Liver (tissue), 9 donors: ENCODE results near the gene VGLL3. TPM values are rescaled to one million over a fixed set of nuclear protein-coding genes. Genes with fewer than 3 reads are reported as not detected.

ENCODE experiments used
- DNase-seq: peaks from one replicate; pipeline ENCODE4 v3.0.0-alpha.2; 2017; ENCODE audit warnings: low spot score
- H3K27ac ChIP-seq, 2 donors: one replicate each; pipeline ENCODE4 v1.7.0; 2013; ENCODE audit warnings: inconsistent platforms in 2 of 2, low read length in 2 of 2, control low read depth in 1 of 2, low read depth in 1 of 2, mild to moderate bottlenecking in 1 of 2
- H3K27me3 ChIP-seq, 4 donors: one replicate each; pipeline versions ENCODE4 v1.6.1 to v1.7.0; 2013; ENCODE audit warnings: low read length in 3 of 4, inconsistent platforms in 1 of 4, mild to moderate bottlenecking in 1 of 4, moderate library complexity in 1 of 4; ENCODE audit not compliant: control insufficient read depth in 4 of 4, insufficient read depth in 4 of 4
- H3K36me3 ChIP-seq, 4 donors: one replicate each; pipeline versions ENCODE4 v1.6.1 to v1.7.0; 2013; ENCODE audit warnings: low read length in 3 of 4, mild to moderate bottlenecking in 3 of 4, low read depth in 1 of 4, moderate library complexity in 1 of 4; ENCODE audit not compliant: control insufficient read depth in 4 of 4, insufficient read depth in 3 of 4
- H3K4me1 ChIP-seq, 4 donors: one replicate each; pipeline versions ENCODE4 v1.6.1 to v1.7.0; 2013; ENCODE audit warnings: low read length in 3 of 4, mild to moderate bottlenecking in 3 of 4, moderate library complexity in 1 of 4; ENCODE audit not compliant: control insufficient read depth in 4 of 4, insufficient read depth in 4 of 4
- H3K4me3 ChIP-seq, 3 donors: one replicate each; pipeline versions ENCODE4 v1.6.1 to v1.7.0; 2013; ENCODE audit warnings: low read length in 3 of 3, control low read depth in 1 of 3, low read depth in 1 of 3, mild to moderate bottlenecking in 1 of 3
- H3K9ac ChIP-seq, 2 donors: one replicate each; pipeline ENCODE4 v1.7.0; 2013; ENCODE audit warnings: low read length in 2 of 2, mild to moderate bottlenecking in 2 of 2, moderate library complexity in 2 of 2, control low read depth in 1 of 2, low read depth in 1 of 2
- H3K9me3 ChIP-seq, 4 donors: one replicate each; pipeline versions ENCODE4 v1.6.1 to v1.7.0; 2013; ENCODE audit warnings: low read length in 3 of 4; ENCODE audit not compliant: control insufficient read depth in 4 of 4
- ATF3 ChIP-seq: IDR thresholded peaks from 2 replicates; pipeline ENCODE4 v1.6.1; 2016; ENCODE audit warnings: antibody characterized with exemption
- CTCF ChIP-seq: fragments of 150-350 bp; IDR thresholded peaks from 2 replicates; pipeline ENCODE4 v1.5.1; 2017; ENCODE audit warnings: improper control_type of control experiment, low read depth, low read length; ENCODE audit not compliant: missing input control
- FOXA1 ChIP-seq: IDR thresholded peaks from 2 replicates; pipeline ENCODE4 v1.6.1; 2016; ENCODE audit warnings: antibody characterized with exemption
- FOXA2 ChIP-seq: IDR thresholded peaks from 2 replicates; pipeline ENCODE4 v1.6.1; 2016; ENCODE audit warnings: antibody characterized with exemption
- GABPA ChIP-seq, 2 donors: IDR thresholded peaks in 1 of 2; conservative IDR thresholded peaks in 1 of 2; 2 replicates each; pipeline ENCODE4 v1.6.1; 2016; ENCODE audit warnings: antibody characterized with exemption in 2 of 2, mild to moderate bottlenecking in 1 of 2, moderate library complexity in 1 of 2
- HNF4A ChIP-seq, 2 donors: conservative IDR thresholded peaks; 2 replicates each; pipeline ENCODE4 v1.6.1; 2016; ENCODE audit warnings: antibody characterized with exemption in 2 of 2, mild to moderate bottlenecking in 2 of 2
- HNF4G ChIP-seq: IDR thresholded peaks from 2 replicates; pipeline ENCODE4 v1.6.1; 2016; ENCODE audit warnings: antibody characterized with exemption
- JUND ChIP-seq, 2 donors: IDR thresholded peaks; 2 replicates each; pipeline ENCODE4 v1.6.1; 2016; ENCODE audit warnings: antibody characterized with exemption in 2 of 2
- NR2F2 ChIP-seq: IDR thresholded peaks from 2 replicates; pipeline ENCODE4 v1.6.1; 2016; ENCODE audit warnings: antibody characterized with exemption
- RAD21 ChIP-seq, 2 donors: IDR thresholded peaks; 2 replicates each; pipeline ENCODE4 v1.6.1; 2016; ENCODE audit warnings: antibody characterized with exemption in 2 of 2, mild to moderate bottlenecking in 2 of 2
- REST ChIP-seq: IDR thresholded peaks from 2 replicates; pipeline ENCODE4 v1.6.1; 2016; ENCODE audit warnings: antibody characterized with exemption, mild to moderate bottlenecking
- TAF1 ChIP-seq: conservative IDR thresholded peaks from 2 replicates; pipeline ENCODE4 v1.6.1; 2016; ENCODE audit warnings: antibody characterized with exemption, mild to moderate bottlenecking
- YY1 ChIP-seq: IDR thresholded peaks from 2 replicates; pipeline ENCODE4 v1.6.1; 2016; ENCODE audit warnings: antibody characterized with exemption, mild to moderate bottlenecking
- WGBS: extraction: QIAGEN DNeasy Blood & Tissue Kit; methylation state at CpG from one replicate; pipeline ENCODE4 v1.1.7; 2013; 5-methylcytosine and 5-hydroxymethylcytosine counted together
- polyA plus RNA-seq, 2 donors: library from polyadenylated mRNA; stranded (reverse) in 1 of 2; unstranded in 1 of 2; fragments of 200-250 nt in 1 of 2; fragments of >200 nt in 1 of 2; fragmentation: Nextera tagmentation in 1 of 2; extraction: Ambion mirVana in 1 of 2; gene quantifications; one replicate each; pipeline versions ENCODE4 v1.2.1 to v1.2.3, GENCODE V29; 2013 to 2015
- total RNA-seq, 2 donors: library from RNA; depleted of rRNA; stranded (reverse); fragments of >200 nt; gene quantifications; one replicate each; pipeline ENCODE4 v1.2.3, GENCODE V29; 2014
- TF ChIP-seq, protein P1 (sequence below): IDR thresholded peaks from 2 replicates; pipeline ENCODE4 v1.6.1; 2016; ENCODE audit warnings: antibody characterized with exemption
- donor health status: healthy.
- donor health status: healthy.
- donor health status: healthy.
- donor health status: healthy.
- donor health status: healthy.

Gene VGLL3
- total and polyA plus RNA-seq, 4 donors, result 0.08 to 1.3 (median 0.63) TPM

DNA sequence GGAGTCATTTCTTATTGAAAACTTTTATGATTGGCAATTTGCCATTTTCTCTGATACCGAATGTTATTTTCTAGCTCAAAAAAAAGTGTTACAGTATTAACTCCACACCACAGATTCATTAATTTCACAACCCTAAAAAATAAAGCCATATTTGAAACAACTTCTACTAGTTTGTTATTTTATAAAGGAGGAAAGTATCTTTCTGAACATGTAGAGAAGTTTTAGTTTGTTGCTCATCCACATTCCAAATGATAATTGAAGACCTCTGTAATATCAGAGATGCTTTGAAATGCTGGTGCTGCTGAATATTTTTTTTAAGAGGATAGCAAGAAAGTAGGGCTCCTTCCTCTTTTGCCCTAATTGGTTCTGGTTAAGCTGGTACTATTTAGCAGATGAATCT, 1.9 kb downstream of the VGLL3 start:
- DNase-seq, result no peak
- no peak overlapping the region for H3K9ac ChIP-seq
- no peaks in the 10 kb centered on the region for H3K9me3 ChIP-seq
- WGBS, result 60% methylated on average over 1 of the region's 1 CpG
- peaks cover 0 to 15% (median 0%) of the 10 kb centered on the region in 4 donors for H3K27me3 ChIP-seq
- no peak overlapping the region for H3K4me3 ChIP-seq
- TF ChIP-seq FOXA2, result no peak
- TF ChIP-seq FOXA1, result no peak
- TF ChIP-seq ATF3, result no peak
- no peak for TF ChIP-seq CTCF
- TF ChIP-seq REST, result no peak
- TF ChIP-seq HNF4G, result no peak
- TF ChIP-seq TAF1, result no peak
- TF ChIP-seq, protein P1, sequence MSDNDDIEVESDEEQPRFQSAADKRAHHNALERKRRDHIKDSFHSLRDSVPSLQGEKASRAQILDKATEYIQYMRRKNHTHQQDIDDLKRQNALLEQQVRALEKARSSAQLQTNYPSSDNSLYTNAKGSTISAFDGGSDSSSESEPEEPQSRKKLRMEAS, result no peak
- no peak for TF ChIP-seq YY1
- TF ChIP-seq GABPA (IDR thresholded peaks at IDR 0.05 in 1 of 2, conservative IDR thresholded peaks at IDR 0.05 in 1 of 2), result no peak
- no peak overlapping the region for H3K27ac ChIP-seq
- H3K4me1 ChIP-seq, result peaks cover 3 to 14% (median 8%) of the 10 kb centered on the region in 4 donors
- no peaks in the 10 kb centered on the region for H3K36me3 ChIP-seq

GRCh38 chr3:86988235-86988634, 2.7 kb downstream of the VGLL3 start:
- no peak overlapping the region for H3K27ac ChIP-seq
- H3K27me3 ChIP-seq, result peaks cover 0 to 15% (median 3%) of the 10 kb centered on the region in 4 donors
- H3K4me1 ChIP-seq, result peaks cover 3 to 14% (median 8%) of the 10 kb centered on the region in 4 donors
- H3K36me3 ChIP-seq, result no peaks in the 10 kb centered on the region
- WGBS, result 76% methylated on average over 4 of the region's 4 CpGs
- H3K9ac ChIP-seq, result no peak overlapping the region
- no peak for TF ChIP-seq HNF4A (conservative IDR thresholded peaks at IDR 0.05)
- no peak for TF ChIP-seq YY1
- TF ChIP-seq RAD21 (IDR thresholded peaks at IDR 0.05), result no peak
- TF ChIP-seq, protein P1, result no peak
- no peak for TF ChIP-seq NR2F2
- TF ChIP-seq REST, result no peak
- TF ChIP-seq JUND (IDR thresholded peaks at IDR 0.05), result no peak
- H3K9me3 ChIP-seq, result no peaks in the 10 kb centered on the region
- H3K4me3 ChIP-seq, result no peak overlapping the region
- no peak for DNase-seq
